Measurements from ENCODE around the gene DNALI1.

Gene DNALI1

DNA sequence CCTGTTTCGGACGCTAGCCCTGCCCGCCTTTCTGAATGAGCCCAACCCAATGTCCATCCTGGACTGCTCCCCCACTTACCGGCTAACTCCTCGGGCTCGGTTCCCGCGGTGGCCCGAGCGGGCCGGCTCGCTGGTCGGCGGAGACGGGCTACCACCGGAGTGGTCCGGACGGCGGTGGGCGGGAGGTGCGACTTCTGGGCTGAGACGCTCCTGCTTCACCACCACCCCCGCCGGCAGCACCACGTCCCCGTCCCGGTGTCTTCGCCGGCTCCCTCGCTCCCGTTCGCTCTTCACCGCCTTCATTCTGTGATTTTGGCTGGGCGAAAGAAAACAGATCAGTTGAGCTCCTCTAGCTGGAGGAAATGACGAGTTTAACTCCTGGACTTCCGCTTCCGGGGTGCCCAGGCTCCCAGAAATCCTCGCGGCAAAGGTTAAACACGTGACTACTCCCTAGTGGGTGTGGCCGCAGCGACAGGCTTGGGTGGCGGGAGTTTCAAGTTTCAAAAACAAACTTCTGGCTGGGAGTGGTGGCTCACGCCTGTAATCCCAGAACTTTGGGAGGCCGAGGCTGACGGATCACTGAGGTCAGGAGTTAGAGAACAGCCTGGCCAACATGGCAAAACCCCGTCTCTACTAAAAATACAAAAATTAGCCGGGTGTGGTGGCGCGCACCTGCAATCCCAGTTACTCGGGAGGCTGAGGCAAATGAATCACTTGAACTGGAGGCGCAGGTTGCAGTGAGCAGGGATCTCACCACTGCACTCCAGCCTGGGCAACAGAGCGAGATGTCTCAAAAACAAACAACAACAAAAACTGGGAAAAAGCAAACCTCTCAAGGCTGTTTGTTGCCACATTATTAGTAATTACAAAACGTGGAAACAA, 2.6 kb upstream of the DNALI1 start, which contains the start of gene SNIP1:
Gene SNIP1, minus strand, starts transcription at position 367 of the 882 bp plus-strand sequence. Its CDS starts 64 bp downstream, at position 303.
- H3K9me3 ChIP-seq (ENCODE audit: control insufficient read depth, insufficient read depth, low read depth, low read length) = no peaks in the 10 kb centered on the region
- H3K4me1 ChIP-seq (ENCODE audit: control insufficient read depth, insufficient read depth, low read length) = peaks cover 4% of the 10 kb centered on the region; the same call in 1 of the 2 replicates
- ChIA-PET POLR2A (interaction anchor here (0.7 to 2.0 kb wide), 8 partner anchors 10 to 1189 kb away, joined by 3 to 11 read pairs (median 5); partner anchors contain the start of genes GNL2, MEAF6 and ZC3H12A), CTCF (interaction anchor here (1.6 kb wide), 1 partner anchor 40 kb away, joined by 4 read pairs; the partner anchor contains the start of gene MEAF6)
- peaks cover 12 to 35% of the 10 kb centered on the region in 2 experiments; a peak in 2 of 3 replicates for H3K36me3 ChIP-seq (ENCODE audit: control insufficient read depth in 2 of 2, insufficient read depth in 1 of 2, low read length in 2 of 2)
- peak within 1 kb of the TSS; percentile 99 for H3K4me3 ChIP-seq (ENCODE audit: low read depth, low read length)
- no peak within 1 kb of the TSS; the same call in 1 of the 2 replicates for H3K27ac ChIP-seq (ENCODE audit: extremely low read depth, low read depth, low read length)
- peak; percentile 83 for TF ChIP-seq ZNF629 (tag by site-specific recombination; IDR thresholded peaks at IDR 0.05)
- TF ChIP-seq ZNF341 (tag by site-specific recombination; IDR thresholded peaks at IDR 0.05; ENCODE audit: low read depth) = peak; percentile 58
- TF ChIP-seq ZNF248 (tag by site-specific recombination; IDR thresholded peaks at IDR 0.05) = no peak
- TF ChIP-seq SP3 (tag by site-specific recombination; IDR thresholded peaks at IDR 0.05) = peak; percentile 82
- no peak for TF ChIP-seq ZNF175 (tag by site-specific recombination; IDR thresholded peaks at IDR 0.05)
- TF ChIP-seq HOXD13 (CRISPR knock-in tag; IDR thresholded peaks at IDR 0.05; ENCODE audit: borderline replicate concordance) = no peak
- TF ChIP-seq, protein P1, sequence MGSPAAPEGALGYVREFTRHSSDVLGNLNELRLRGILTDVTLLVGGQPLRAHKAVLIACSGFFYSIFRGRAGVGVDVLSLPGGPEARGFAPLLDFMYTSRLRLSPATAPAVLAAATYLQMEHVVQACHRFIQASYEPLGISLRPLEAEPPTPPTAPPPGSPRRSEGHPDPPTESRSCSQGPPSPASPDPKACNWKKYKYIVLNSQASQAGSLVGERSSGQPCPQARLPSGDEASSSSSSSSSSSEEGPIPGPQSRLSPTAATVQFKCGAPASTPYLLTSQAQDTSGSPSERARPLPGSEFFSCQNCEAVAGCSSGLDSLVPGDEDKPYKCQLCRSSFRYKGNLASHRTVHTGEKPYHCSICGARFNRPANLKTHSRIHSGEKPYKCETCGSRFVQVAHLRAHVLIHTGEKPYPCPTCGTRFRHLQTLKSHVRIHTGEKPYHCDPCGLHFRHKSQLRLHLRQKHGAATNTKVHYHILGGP (tag by site-specific recombination; IDR thresholded peaks at IDR 0.05) = no peak
- TF ChIP-seq ZNF791 (tag by site-specific recombination; IDR thresholded peaks at IDR 0.05) = no peak
- no peak for TF ChIP-seq BCL11B (tag by site-specific recombination; IDR thresholded peaks at IDR 0.05; ENCODE audit: low read depth)
- TF ChIP-seq, protein P2, sequence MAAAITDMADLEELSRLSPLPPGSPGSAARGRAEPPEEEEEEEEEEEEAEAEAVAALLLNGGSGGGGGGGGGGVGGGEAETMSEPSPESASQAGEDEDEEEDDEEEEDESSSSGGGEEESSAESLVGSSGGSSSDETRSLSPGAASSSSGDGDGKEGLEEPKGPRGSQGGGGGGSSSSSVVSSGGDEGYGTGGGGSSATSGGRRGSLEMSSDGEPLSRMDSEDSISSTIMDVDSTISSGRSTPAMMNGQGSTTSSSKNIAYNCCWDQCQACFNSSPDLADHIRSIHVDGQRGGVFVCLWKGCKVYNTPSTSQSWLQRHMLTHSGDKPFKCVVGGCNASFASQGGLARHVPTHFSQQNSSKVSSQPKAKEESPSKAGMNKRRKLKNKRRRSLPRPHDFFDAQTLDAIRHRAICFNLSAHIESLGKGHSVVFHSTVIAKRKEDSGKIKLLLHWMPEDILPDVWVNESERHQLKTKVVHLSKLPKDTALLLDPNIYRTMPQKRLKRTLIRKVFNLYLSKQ (tag by site-specific recombination; IDR thresholded peaks at IDR 0.05; ENCODE audit: borderline replicate concordance) = no peak
- TF ChIP-seq ZNF48 (tag by site-specific recombination; IDR thresholded peaks at IDR 0.05) = no peak
- TF ChIP-seq, protein P3, sequence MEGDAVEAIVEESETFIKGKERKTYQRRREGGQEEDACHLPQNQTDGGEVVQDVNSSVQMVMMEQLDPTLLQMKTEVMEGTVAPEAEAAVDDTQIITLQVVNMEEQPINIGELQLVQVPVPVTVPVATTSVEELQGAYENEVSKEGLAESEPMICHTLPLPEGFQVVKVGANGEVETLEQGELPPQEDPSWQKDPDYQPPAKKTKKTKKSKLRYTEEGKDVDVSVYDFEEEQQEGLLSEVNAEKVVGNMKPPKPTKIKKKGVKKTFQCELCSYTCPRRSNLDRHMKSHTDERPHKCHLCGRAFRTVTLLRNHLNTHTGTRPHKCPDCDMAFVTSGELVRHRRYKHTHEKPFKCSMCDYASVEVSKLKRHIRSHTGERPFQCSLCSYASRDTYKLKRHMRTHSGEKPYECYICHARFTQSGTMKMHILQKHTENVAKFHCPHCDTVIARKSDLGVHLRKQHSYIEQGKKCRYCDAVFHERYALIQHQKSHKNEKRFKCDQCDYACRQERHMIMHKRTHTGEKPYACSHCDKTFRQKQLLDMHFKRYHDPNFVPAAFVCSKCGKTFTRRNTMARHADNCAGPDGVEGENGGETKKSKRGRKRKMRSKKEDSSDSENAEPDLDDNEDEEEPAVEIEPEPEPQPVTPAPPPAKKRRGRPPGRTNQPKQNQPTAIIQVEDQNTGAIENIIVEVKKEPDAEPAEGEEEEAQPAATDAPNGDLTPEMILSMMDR (tag by site-specific recombination; IDR thresholded peaks at IDR 0.05) = no peak
- no peak for TF ChIP-seq ZNF19 (tag by site-specific recombination; IDR thresholded peaks at IDR 0.05; ENCODE audit: low read depth)
- no peak; the same call in 1 of the 2 replicates for TF ChIP-seq ZNF266 (tag by site-specific recombination; IDR thresholded peaks at IDR 0.05; ENCODE audit: low read depth)
- TF ChIP-seq, protein P4, sequence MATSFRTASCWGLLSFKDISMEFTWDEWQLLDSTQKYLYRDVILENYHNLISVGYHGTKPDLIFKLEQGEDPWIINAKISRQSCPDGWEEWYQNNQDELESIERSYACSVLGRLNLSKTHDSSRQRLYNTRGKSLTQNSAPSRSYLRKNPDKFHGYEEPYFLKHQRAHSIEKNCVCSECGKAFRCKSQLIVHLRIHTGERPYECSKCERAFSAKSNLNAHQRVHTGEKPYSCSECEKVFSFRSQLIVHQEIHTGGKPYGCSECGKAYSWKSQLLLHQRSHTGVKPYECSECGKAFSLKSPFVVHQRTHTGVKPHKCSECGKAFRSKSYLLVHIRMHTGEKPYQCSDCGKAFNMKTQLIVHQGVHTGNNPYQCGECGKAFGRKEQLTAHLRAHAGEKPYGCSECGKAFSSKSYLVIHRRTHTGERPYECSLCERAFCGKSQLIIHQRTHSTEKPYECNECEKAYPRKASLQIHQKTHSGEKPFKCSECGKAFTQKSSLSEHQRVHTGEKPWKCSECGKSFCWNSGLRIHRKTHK (tag by site-specific recombination; IDR thresholded peaks at IDR 0.05) = no peak
- no peak for TF ChIP-seq ZNF768 (tag by site-specific recombination; IDR thresholded peaks at IDR 0.05)
- no peak for TF ChIP-seq GLIS1 (tag by site-specific recombination; IDR thresholded peaks at IDR 0.05)
- no peak for TF ChIP-seq ZFP41 (tag by site-specific recombination; IDR thresholded peaks at IDR 0.05; ENCODE audit: borderline replicate concordance)
- TF ChIP-seq ZSCAN16 (tag by site-specific recombination; IDR thresholded peaks at IDR 0.05) = no peak
- TF ChIP-seq ZFP37 (tag by site-specific recombination; IDR thresholded peaks at IDR 0.05) = 0 out of 2 replicates have a peak, but pooled peaks have one; percentile 41
- TF ChIP-seq ZNF785 (tag by site-specific recombination; IDR thresholded peaks at IDR 0.05) = no peak
- TF ChIP-seq GLIS2 (tag by site-specific recombination; IDR thresholded peaks at IDR 0.05) = peak; percentile 31; the same call in 1 of the 2 replicates
- TF ChIP-seq KLF8 (tag by site-specific recombination; IDR thresholded peaks at IDR 0.05) = peak; percentile 84
- no peak for TF ChIP-seq ZNF184 (tag by site-specific recombination; IDR thresholded peaks at IDR 0.05)
- TF ChIP-seq ZNF23 (tag by site-specific recombination; IDR thresholded peaks at IDR 0.05; ENCODE audit: borderline replicate concordance) = no peak
- no peak for TF ChIP-seq OVOL3 (tag by site-specific recombination; IDR thresholded peaks at IDR 0.05)
- TF ChIP-seq TCF7L2 (IDR thresholded peaks at IDR 0.05; ENCODE audit: borderline replicate concordance, low read depth, low read length) = no peak
- peak; percentile 34 for TF ChIP-seq ZBTB8A (tag by site-specific recombination; IDR thresholded peaks at IDR 0.05)
- peak; percentile 99 for TF ChIP-seq SETDB1 (IDR thresholded peaks at IDR 0.05; ENCODE audit: insufficient read length, low read length)

Data from HEK293 (cell line).